KBM-7 (cell line): ENCODE measurements around the gene GPR18.

Experiments
- DNase-seq: peaks from one replicate; pipeline ENCODE4 v3.0.0-alpha.2; 2015
- in situ Hi-C: fragments of 300-500 bp; cut with MboI; formaldehyde crosslinking; loops from 2 replicates; pipeline ENCODE4 v1.14.3; 2020; ENCODE audit warnings: low sequenced_read_pairs, low pct_unique_long_range_greater_than_20kb, mixed read lengths

Gene GPR18, protein sequence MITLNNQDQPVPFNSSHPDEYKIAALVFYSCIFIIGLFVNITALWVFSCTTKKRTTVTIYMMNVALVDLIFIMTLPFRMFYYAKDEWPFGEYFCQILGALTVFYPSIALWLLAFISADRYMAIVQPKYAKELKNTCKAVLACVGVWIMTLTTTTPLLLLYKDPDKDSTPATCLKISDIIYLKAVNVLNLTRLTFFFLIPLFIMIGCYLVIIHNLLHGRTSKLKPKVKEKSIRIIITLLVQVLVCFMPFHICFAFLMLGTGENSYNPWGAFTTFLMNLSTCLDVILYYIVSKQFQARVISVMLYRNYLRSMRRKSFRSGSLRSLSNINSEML

DNA sequence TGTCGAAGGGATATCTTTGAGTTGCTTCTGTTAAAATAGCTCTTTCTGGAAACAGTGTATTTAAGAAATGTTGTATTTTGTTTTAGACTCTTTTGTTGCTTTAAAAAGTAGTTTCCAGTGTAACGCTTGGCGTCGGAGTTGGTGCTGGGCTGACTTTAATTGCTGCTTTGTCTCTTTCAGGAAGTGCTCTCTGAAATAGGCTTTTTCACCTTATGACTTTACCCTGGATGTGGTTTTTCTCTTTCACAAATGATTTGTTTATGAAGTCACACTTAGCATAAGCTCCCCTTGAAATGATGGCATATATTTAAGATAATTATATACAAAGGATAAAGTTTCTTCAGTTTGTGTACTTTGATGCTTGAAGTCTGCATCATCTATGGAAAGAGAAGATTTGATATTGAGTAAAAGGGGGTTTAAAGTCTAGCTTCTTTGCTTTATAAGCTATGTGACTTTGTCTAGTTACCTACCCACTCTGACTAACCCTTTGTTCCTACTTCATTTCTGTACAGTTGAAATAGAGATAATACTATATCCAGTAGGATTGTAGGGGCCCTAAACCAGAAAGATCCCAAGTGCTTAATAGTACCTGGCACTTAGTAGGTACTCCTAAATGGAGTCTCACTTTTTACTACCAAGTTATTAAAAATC, at the start of gene GPR18:
Gene GPR18 (minus strand): TSS at position 170 of the 651 bp plus-strand sequence. CDS start 2,507 bp downstream, outside the sequence.
- peak; percentile 24 for DNase-seq
- in situ Hi-C loops: no loop called here

DNA sequence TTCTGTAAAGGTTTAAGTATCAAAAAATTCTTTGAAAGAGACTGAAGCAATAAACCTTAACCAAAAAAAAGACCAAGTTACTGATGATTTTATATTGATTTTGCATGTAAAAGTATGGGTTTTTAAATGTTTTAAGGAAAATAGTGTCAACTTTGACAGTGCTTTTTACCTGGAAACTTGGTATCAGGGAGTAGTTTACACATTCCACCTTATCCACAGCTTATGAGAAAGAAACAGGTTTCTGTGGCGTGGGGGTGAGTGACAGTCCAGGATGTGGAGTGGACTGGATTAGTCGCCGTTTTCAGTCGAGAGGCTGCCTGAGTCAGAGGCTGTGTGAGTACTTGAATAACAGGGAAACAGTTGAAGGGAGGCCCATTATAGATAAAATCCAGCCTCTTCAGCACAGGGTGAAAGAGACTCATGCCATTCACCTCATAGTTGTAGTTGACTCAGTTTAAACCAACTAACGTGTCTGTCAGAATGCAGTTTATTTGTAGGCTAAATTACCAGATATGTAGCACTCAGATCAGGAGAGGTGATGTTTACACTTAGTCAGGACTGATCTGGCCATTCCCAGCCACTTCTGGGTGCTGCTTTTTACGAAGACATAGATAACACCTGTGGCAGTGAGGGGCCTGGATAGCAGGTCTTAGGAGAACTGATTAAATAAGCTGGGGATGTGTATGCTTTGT, 49.6 kb upstream of the GPR18 start:
- DNase-seq: peak; percentile 15
- in situ Hi-C loops: no loop called here

DNA sequence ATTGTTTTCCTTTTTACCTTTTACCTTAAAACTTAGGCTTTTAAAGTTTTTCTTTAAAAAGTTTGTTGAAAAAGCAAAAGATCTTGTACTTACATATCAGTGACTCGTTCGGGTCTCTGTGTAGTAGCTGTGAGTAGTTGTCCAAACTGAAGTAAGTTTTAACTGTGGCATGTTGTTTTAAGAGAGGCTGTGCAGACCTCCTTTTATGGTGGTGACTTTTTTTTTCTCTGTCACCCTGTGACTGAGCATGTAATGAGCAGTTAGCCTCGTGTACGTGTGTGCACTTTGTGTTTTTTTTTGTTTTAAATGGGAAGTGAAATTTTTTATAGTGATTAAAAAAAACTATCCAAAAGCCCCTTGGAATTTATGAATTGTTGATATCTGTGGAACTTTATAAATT, 49.1 kb upstream of the GPR18 start, which contains the start of gene GPR183:
Gene GPR183 (minus strand): TSS at position 153 of the 400 bp plus-strand sequence. CDS start 11,254 bp downstream, outside the sequence.
- in situ Hi-C loops: no loop called here
- no peak for DNase-seq

DNA sequence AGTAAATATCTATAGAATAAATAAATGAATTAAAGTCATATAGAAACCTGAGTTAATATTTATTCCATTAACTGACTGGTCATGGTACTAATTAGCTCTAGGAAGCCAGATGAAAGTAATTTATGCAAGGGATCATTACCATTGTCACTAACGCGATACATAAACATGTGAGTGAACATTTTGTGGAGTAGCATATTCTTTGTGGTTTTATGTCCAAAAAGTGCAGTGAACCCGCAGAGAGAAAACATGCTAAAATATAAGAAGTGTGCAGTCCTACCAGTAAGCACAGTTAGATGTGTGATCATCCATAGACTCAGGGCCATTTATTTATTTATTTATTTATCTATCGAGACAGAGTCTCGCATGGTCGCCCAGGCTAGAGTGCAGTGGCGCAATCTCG, 47.4 kb upstream of the GPR18 start:
- in situ Hi-C loops: no loop called here
- no peak for DNase-seq

DNA sequence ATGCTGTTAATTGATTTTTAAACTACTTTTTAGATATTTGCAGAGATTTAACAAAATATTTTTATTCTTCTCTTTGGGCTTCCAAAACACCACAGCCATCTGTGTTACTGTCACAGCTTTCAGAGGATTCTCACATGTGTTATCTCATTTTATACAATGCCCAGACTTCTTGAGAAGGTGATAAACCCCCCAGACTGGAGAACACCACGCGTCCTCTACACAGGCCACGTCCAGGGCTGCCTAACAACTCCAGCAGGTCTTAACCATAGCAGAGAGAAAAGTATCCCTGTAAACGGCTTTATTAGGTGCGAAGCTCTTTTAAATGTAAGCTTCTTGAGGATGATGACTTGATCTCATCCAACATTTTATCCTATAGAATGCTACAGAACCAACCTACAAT, 47.0 kb upstream of the GPR18 start:
- DNase-seq: no peak
- in situ Hi-C loops: no loop called here

DNA sequence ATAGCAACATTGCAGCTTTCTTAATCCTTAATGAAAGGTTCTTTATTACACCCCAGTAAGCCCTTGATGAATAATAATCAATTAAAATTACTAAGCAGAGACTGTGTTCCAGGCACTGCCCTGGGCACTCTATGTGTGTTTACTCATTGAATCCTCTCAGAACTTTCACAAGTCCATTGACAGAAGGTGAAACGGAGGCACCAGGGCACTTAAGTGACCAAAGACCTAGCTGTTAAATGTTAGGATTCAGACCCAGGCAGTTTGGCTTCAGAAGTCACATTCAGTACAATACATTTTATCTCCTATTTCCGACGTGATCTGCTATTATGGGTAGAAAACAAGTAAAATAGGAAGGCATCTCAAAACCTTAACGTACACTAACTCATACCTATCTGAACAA, 46.4 kb upstream of the GPR18 start:
- no peak for DNase-seq
- in situ Hi-C loops: no loop called here

DNA sequence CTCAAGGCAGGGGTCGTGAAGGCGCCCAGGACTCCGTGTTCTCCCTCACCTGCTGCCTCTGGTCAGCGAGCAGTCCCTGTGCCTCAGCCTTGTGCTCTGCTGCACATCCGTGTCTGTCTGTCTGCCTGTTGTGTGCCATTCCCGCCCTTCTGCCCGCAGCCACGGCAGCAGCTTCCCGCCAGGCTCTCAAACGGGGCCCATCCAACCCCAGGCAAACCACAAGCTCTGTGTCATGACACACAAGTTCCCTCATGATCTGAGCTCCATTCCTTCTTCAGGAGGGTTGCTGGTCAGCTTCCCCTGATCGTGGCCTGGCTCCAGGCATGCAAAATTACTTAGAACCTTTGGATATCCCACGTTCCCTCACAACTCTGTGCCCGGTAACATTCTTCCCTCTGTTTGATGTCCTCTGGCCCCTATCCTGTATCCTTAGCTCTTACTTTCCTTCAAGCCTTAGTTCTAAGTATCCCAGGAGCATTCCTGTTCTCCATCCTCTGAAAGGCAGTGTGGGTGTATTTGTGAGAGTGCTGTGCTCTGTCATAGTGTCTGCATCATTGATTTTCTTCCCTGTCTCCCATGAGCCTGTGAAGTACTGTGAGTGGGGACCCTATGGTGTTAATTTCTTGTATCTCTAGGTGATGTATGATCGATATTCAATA, 45.8 kb upstream of the GPR18 start:
- DNase-seq: no peak
- in situ Hi-C loops: no loop called here

DNA sequence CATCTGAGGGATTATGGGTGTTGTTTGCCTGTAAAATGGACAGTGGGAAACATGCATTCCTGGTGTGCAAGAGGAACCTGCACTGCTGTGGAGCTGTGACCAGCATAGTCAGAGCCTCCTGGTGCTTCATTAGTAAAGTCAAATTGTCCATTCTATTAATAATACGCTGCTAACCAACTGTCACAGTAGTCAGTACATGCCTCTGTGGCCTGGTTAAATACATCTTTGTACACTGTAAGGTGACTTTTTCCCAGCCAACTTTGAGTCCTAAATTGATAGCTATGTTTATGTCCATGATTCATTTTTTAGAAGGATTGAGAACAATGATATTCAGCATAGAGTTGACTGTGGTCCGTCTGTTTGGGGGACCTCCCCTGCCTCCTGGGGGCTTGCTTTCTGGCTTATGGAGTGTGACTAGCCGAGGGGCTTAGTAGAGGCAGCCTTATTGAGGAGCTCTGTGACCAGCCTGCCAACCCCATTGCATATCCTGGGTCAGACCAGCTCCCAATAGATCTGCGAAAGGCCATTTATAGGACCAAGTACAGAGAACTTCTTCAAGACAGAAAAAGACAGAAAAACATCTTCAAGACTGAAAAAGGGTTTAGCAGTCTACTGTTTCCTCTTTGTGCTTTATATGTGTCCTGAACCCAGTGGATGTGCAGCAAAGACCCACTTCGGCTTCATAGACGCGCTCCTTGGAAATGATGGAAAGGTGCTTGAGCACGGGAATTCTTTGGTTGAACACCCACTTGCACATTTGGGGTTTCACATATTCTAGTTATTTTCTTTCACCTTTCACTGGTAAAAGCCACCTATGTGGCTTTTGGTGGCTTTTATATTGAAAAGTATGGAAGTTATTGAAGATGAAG, 44.7 kb upstream of the GPR18 start:
- in situ Hi-C loops: no loop called here
- DNase-seq: no peak

DNA sequence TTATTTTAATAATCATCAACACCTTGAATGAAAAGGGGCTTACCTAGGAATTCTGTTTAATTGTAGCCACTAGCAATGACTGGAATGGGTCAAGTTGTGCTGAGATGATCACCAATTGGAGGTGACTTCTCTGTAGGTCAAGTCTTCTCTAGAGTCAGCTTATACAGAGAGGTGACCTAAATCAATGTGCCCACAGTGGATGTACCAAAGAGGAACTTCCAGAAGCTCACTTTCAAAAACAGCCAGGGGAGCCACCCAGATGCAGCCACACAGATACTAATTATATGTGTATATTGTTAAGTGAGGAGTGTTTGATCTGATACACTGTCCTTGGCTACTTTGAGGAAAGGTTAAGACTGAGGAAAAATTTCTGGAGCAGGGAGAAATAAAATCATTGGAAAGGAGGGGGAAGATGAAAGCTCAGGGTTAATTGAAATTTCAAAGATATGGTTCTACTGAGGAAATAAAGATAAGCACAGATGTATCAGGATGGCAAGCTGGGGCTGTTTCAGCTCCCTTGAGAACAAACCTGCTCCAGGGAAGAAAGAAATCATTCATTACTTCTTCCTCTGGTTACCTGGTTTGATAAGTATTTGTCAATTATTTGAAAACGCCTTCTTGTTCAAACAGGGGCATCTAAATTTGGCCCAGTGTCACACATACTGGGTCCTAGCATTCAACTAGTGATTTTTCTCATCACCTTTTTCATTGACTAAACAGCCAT, 43.9 kb upstream of the GPR18 start:
- DNase-seq: no peak
- in situ Hi-C loops: no loop called here

DNA sequence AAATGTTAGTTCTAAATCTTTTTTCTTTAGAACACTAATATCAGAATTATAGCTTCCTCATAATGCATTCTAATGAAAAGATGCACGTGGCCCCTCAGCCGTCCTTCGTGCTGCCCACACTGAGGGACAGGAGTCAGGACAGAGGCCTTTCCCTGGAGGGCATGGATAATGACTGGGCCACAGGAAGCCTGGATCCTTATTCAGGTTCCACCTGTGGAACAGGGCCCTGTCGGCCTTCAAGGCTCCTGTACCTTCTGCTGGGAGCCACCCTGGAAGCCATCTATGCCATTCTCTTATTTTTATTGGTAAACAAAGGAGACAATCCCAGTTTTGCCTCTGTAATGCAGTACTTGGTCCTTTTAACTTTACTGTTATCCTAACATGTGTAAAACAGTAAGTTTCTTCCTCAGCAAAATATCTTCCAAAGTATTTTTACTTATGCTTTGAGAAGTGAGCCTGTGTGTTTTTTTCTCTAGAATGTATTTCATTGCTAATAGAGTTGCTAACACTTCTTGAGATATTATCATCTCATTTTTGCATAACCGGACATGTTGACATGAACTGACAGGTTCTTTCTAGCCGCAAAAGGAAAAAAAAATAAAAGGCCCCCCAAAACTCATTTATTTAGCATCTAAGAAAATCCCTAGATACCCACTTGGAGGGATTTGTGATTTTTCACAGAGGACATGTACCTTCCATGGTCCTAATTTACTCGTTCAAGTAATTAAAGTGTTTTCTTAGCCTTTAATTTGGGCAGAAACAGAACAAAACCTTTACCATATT, 43.1 kb upstream of the GPR18 start:
- in situ Hi-C loops: no loop called here
- DNase-seq: no peak

DNA sequence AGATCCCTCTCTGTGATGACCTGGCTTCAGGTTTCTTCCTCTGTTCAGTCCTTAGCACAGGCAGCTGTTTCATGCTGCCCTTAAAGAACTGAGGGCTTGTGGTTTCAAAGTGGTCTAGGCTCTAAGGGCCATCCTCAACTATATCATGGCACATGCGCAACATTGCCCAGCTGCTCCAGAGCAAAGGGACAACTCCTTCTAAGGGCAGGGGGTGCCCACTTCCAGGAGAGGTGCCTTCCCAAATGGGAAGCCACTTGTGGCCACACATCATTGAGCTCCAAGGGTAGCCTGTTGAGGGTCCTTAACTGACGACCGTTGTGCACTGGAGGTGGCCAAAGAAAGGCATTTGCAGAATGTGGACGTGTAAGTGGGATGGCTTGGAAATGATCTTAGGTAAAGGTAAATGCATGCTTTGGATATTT, 41.8 kb upstream of the GPR18 start:
- DNase-seq: no peak
- in situ Hi-C loops: no loop called here

DNA sequence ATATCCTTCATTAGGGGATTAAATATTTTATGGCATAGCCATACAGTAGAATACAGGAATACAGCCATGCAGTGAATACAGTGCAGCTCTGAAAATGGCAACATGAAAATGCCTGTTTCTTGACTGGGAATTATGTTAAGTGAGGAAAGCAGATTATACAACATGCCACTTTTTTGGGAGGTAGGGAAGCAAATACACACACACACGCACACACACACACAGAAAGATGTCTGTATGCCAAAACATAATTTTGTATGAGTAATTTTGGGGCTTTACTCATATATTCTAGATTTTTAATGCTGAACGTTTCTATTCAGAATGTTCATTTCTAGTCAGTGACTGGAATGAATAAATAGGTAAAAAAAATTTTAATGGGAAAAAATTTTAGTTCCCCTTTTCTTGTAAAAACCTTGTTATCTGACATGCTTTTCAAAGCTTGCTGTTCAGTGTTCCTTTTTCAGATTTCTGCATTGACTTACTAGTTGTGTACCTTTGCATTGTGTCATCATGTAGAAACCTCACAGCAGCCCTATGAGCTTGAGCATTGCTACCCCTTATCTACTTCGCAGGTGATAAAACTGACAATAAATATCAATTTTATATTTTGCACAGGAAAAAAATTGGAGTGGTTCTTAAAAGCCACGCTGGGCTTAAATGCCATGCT, 41.2 kb upstream of the GPR18 start:
- in situ Hi-C loops: no loop called here
- no peak for DNase-seq

DNA sequence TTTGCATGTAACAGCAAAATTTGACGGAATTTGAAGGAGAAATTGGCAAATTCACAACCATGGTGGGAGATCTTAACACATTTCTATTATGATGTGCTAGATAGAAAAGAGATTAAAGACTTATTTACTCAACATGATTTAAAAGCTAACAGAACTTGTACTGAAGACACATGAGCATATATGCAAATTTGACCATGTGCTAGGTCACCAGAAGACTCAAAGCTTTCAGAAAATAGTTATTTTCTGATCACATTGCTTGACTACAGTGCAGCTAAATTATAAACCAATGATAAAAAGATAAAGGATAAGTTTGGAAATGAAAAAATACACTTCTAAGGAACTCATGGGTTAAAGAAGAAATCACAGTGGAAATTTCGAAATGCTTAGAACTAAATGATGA, 39.9 kb upstream of the GPR18 start:
- in situ Hi-C loops: no loop called here
- DNase-seq: no peak

DNA sequence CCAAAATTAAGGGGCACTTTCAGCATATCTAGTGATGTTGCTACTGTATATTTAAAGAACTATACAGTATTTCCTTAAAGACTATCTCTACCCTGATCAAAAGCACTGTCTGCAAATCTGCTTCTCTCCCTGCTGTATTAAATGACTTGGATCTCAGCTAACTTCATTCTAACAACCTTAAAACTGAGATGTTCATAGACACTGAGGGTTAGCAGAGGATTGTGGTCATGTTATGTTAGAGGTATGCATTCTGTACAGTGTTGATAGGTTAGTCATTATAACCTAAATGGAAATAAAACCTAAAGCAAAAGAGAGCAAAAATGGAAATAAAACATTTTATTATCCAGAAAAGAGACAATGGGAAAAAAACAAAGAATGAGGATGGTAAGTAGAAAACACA, 39.2 kb upstream of the GPR18 start:
- in situ Hi-C loops: no loop called here

DNA sequence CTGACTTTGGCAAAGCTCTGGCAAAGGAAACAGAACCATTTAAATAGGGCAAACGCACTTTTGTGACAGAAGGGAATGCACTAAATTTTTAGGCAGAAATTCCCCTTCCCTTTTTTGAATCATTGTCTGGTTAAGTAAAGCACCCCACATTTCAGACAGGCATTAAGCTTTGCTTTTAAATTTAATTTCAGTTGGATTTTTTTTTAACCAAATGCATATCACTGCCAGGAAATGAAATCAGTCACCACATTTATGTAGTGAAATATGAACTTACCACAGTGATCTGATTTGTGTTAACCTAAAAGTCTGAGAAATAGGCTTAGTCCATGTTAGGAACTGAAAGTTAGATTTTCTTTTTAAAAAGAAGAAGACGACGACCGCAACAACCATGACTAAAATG, 38.2 kb upstream of the GPR18 start:
- in situ Hi-C loops: no loop called here
- no peak for DNase-seq

More for the DNA sequence above, 39.2 kb upstream of the GPR18 start:
- no peak for DNase-seq

DNA sequence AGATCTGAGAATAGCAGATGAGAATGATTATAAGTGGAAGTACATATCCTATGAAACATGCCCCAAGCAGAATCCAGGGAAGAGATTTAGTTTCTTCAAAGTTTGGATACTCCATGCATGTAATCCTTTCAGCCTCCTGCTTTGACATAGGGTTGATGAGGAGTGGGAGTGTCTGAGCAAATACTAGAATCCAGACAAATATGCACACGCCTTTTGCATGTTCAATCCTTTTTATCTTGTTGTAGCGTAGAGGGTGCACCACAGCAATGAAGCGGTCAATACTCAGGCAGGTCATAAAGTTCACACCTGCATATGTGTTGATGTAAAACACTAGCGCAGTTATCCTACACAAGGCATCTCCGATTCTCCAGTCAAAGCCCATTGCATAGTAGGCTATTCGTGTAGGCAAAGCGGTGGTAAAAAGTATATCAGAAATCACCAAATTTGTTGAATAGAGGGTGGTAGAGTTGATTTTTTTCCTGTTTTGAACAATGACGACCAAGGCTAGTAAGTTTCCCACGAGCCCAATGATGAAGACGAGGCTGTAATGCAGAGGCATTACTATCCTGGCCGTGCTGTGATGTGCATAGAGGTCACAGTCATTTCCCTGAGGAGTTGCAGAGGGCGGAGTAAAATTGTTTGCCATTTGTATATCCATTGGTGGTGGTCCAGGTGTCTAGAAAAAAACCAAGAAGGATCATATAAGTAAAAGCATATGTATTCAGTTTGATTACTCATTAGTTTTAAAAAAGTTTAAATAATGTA, 37.5 kb upstream of the GPR18 start:
- in situ Hi-C loops: no loop called here
- DNase-seq: no peak
